Endodermal cell (in vitro differentiated cells): ENCODE data around the gene CFAP77. TPM values are rescaled to one million over a fixed set of nuclear protein-coding genes. Genes with fewer than 3 reads are reported as not detected.

Experiments
- DNase-seq: peaks from one replicate; pipeline ENCODE4 v3.0.0-alpha.2; 2017
- H3K27ac ChIP-seq: 2 replicates; pipeline ENCODE4 v1.5.1; 2013; ENCODE audit warnings: mild to moderate bottlenecking, low read depth, low read length, moderate library complexity
- H3K27me3 ChIP-seq: 2 replicates; pipeline ENCODE4 v1.6.1; 2013; ENCODE audit warnings: mild to moderate bottlenecking, low read length, moderate library complexity; ENCODE audit not compliant: insufficient read depth, control insufficient read depth, poor library complexity, severe bottlenecking
- H3K36me3 ChIP-seq: 2 replicates; pipeline ENCODE4 v1.7.0; 2013; ENCODE audit warnings: mild to moderate bottlenecking, low read length, moderate library complexity; ENCODE audit not compliant: control insufficient read depth, insufficient read depth
- H3K4me1 ChIP-seq: one replicate; pipeline ENCODE4 v1.7.0; 2013; ENCODE audit warnings: low read length; ENCODE audit not compliant: control insufficient read depth, insufficient read depth
- H3K4me3 ChIP-seq: 2 replicates; pipeline ENCODE4 v1.5.1; 2013; ENCODE audit warnings: mild to moderate bottlenecking, low read length, moderate library complexity
- H3K9ac ChIP-seq: 2 replicates; pipeline ENCODE4 v1.6.1; 2013; ENCODE audit warnings: mild to moderate bottlenecking, low read length, moderate library complexity; ENCODE audit not compliant: poor library complexity, severe bottlenecking; ENCODE audit errors: extremely low read depth
- H3K9me3 ChIP-seq: 2 replicates; pipeline ENCODE4 v1.6.1; 2013; ENCODE audit warnings: mild to moderate bottlenecking, low read length, moderate library complexity; ENCODE audit not compliant: control insufficient read depth
- H3K27ac Mint-ChIP-seq: 2 replicates; pipeline ENCODE4 v1.8.0; 2020; ENCODE audit warnings: mixed read lengths
- H3K27me3 Mint-ChIP-seq: 2 replicates; pipeline ENCODE4 v1.8.0; 2021; ENCODE audit warnings: mild to moderate bottlenecking, mixed read lengths; ENCODE audit not compliant: insufficient read depth
- H3K36me3 Mint-ChIP-seq: 2 replicates; pipeline ENCODE4 v1.8.0; 2020; ENCODE audit warnings: low read depth, mixed read lengths
- H3K4me1 Mint-ChIP-seq: 2 replicates; pipeline ENCODE4 v1.8.0; 2020; ENCODE audit warnings: mixed read lengths
- H3K4me3 Mint-ChIP-seq: 2 replicates; pipeline ENCODE4 v1.8.0; 2020; ENCODE audit warnings: mild to moderate bottlenecking, moderate library complexity, mixed read lengths
- H3K9me3 Mint-ChIP-seq: 2 replicates; pipeline ENCODE4 v1.8.0; 2020; ENCODE audit warnings: mild to moderate bottlenecking, mixed read lengths
- CTCF ChIP-seq: fragments of 200-600 bp; sonication (generic); conservative IDR thresholded peaks from 2 replicates; pipeline ENCODE4 v1.5.0; 2021; ENCODE audit warnings: antibody characterized with exemption, mild to moderate bottlenecking
- WGBS, 2 experiments: methylation state at CpG; one replicate each; pipeline versions ENCODE4 v1.1.5 to v1.1.7; 2013; ENCODE audit warnings: missing lambda C conversion rate in 2 of 2, mixed read lengths in 1 of 2; ENCODE audit not compliant: insufficient coverage in 1 of 2, insufficient read length in 1 of 2; 5-methylcytosine and 5-hydroxymethylcytosine counted together
- total RNA-seq, 2 donors: library from RNA; stranded (reverse); fragmentation: NEBNext Ultra II Directional in 1 of 2; extraction: Animal tissue kit (Norgen Biotek cat#: 25700) in 1 of 2; gene quantifications; 2 replicates in 1 of 2; 3 replicates in 1 of 2; pipeline ENCODE4 v1.2.1, GENCODE V29; 2021

The CFAP77 gene
- total RNA-seq, 2 donors from 2014 or later = 1.7 to 2.2 TPM

- H3K4me3 Mint-ChIP-seq = peak overlapping the region; percentile 61
- Histone ChIP-seq H3K27ac (no peak overlapping the region), H3K4me3 (peak overlapping the region; percentile 77), H3K9ac (peak overlapping the region; percentile 89), H3K4me1 (peaks cover 7% of the 10 kb centered on the region), H3K9me3 (no peaks in the 10 kb centered on the region), H3K36me3 (no peaks in the 10 kb centered on the region), H3K27me3 (peaks cover 7% of the 10 kb centered on the region)
- H3K27me3 Mint-ChIP-seq = peaks cover 3% of the 10 kb centered on the region
- whole genome bisulfite sequencing, 2 experiments = 9 to 10% methylated on average over 15 to 19 of the region's 19 CpGs
- peaks cover 49% of the 10 kb centered on the region for H3K4me1 Mint-ChIP-seq
- H3K36me3 Mint-ChIP-seq = no peaks in the 10 kb centered on the region
- no peak overlapping the region for H3K27ac Mint-ChIP-seq
- no peak for TF ChIP-seq CTCF
- H3K9me3 Mint-ChIP-seq = no peaks in the 10 kb centered on the region
- no peak for DNase-seq
Observed at GRCh38 chr9:132410642-132411041, 631 bp downstream of the CFAP77 start.

GRCh38 chr9:132411091-132411508 is 1.1 kb downstream of the CFAP77 start:
- peak; percentile 95 for DNase-seq
- Histone ChIP-seq H3K36me3 (no peaks in the 10 kb centered on the region), H3K4me3 (peak overlapping the region; percentile 77), H3K27ac (no peak overlapping the region), H3K4me1 (peaks cover 7% of the 10 kb centered on the region), H3K27me3 (peaks cover 7% of the 10 kb centered on the region), H3K9ac (no peak overlapping the region), H3K9me3 (no peaks in the 10 kb centered on the region)
- 0 to 3% methylated on average over 12 to 20 of the region's 20 CpGs for WGBS, 2 experiments
- peaks cover 45% of the 10 kb centered on the region for H3K4me1 Mint-ChIP-seq
- H3K4me3 Mint-ChIP-seq = peak overlapping the region; percentile 61
- H3K27me3 Mint-ChIP-seq = peaks cover 3% of the 10 kb centered on the region
- H3K36me3 Mint-ChIP-seq = no peaks in the 10 kb centered on the region
- no peak overlapping the region for H3K27ac Mint-ChIP-seq
- H3K9me3 Mint-ChIP-seq = no peaks in the 10 kb centered on the region
- TF ChIP-seq CTCF = peak; percentile 95

- peak; percentile 94 for TF ChIP-seq CTCF
- Mint-ChIP-seq H3K36me3 (no peaks in the 10 kb centered on the region), H3K27me3 (peaks cover 3% of the 10 kb centered on the region), H3K27ac (no peak overlapping the region), H3K9me3 (no peaks in the 10 kb centered on the region), H3K4me3 (no peak overlapping the region), H3K4me1 (peaks cover 41% of the 10 kb centered on the region)
- Histone ChIP-seq H3K9ac (no peak overlapping the region), H3K9me3 (no peaks in the 10 kb centered on the region), H3K27me3 (peaks cover 7% of the 10 kb centered on the region), H3K4me1 (peaks cover 7% of the 10 kb centered on the region), H3K27ac (no peak overlapping the region), H3K36me3 (no peaks in the 10 kb centered on the region), H3K4me3 (no peak overlapping the region)
- DNase-seq = peak; percentile 85
- 5 to 21% methylated on average over 5 to 7 of the region's 8 CpGs for WGBS, 2 experiments
Observed at GRCh38 chr9:132412089-132412488, 2.1 kb downstream of the CFAP77 start.
